ENCODE measurements around the gene BCO2. TPM values are rescaled to one million over a fixed set of nuclear protein-coding genes. Genes with fewer than 3 reads are reported as not detected.

The BCO2 gene
- total and polyA plus RNA-seq, 4 donors = 0.70 to 190 (median 78.8) TPM

- TF ChIP-seq HNF4A (conservative IDR thresholded peaks at IDR 0.05) (no peak), SP1 (IDR thresholded peaks at IDR 0.05) (no peak), REST (IDR thresholded peaks at IDR 0.05) (no peak), TAF1 (conservative IDR thresholded peaks at IDR 0.05) (peak; percentile 29), RAD21 (IDR thresholded peaks at IDR 0.05) (peak; percentile 3 to 6), GABPA (IDR thresholded peaks at IDR 0.05 in 1 of 2, conservative IDR thresholded peaks at IDR 0.05 in 1 of 2) (no peak)
- Histone ChIP-seq H3K4me1 (ENCODE audit: control insufficient read depth in 4 of 4, insufficient read depth in 4 of 4, low read length in 3 of 4) (peaks cover 14 to 40% (median 24%) of the 10 kb centered on the region in 4 donors), H3K27ac (ENCODE audit: low read depth in 1 of 2, low read length in 2 of 2) (peak overlapping the region; percentile 96 to 97), H3K9ac (ENCODE audit: low read depth in 1 of 2, low read length in 2 of 2) (peak overlapping the region; percentile 65 to 97), H3K9me3 (ENCODE audit: control insufficient read depth in 4 of 4, low read length in 3 of 4) (no peaks in the 10 kb centered on the region), H3K4me3 (ENCODE audit: low read depth in 1 of 3, low read length in 3 of 3) (peak overlapping the region; percentile 60 to 82 (median 61)), H3K27me3 (ENCODE audit: control insufficient read depth in 4 of 4, insufficient read depth in 4 of 4, low read length in 3 of 4) (no peaks in the 10 kb centered on the region), H3K36me3 (ENCODE audit: control insufficient read depth in 4 of 4, insufficient read depth in 3 of 4, low read depth in 1 of 4, low read length in 3 of 4) (peaks cover 5 to 30% (median 19%) of the 10 kb centered on the region in 4 donors)
- DNase-seq (ENCODE audit: low spot score) = peak; percentile 34
- WGBS = 10% methylated on average over 16 of the region's 16 CpGs
Observed at GRCh38 chr11:112226831-112227401, 51.6 kb downstream of the BCO2 start.

GRCh38 chr11:112227471-112227870, 52.2 kb downstream of the BCO2 start:
- H3K4me3 ChIP-seq (ENCODE audit: low read depth in 1 of 3, low read length in 3 of 3) = peak overlapping the region; percentile 16 to 82 (median 60)
- H3K9me3 ChIP-seq (ENCODE audit: control insufficient read depth in 4 of 4, low read length in 3 of 4) = no peaks in the 10 kb centered on the region
- H3K9ac ChIP-seq (ENCODE audit: low read depth in 1 of 2, low read length in 2 of 2) = peak overlapping the region in 1 of 2 donors; percentile 65
- no peak for DNase-seq (ENCODE audit: low spot score)
- peaks cover 7 to 36% (median 20%) of the 10 kb centered on the region in 4 donors for H3K36me3 ChIP-seq (ENCODE audit: control insufficient read depth in 4 of 4, insufficient read depth in 3 of 4, low read depth in 1 of 4, low read length in 3 of 4)
- no peaks in the 10 kb centered on the region for H3K27me3 ChIP-seq (ENCODE audit: control insufficient read depth in 4 of 4, insufficient read depth in 4 of 4, low read length in 3 of 4)
- 83% methylated on average over 4 of the region's 4 CpGs for WGBS
- peaks cover 9 to 34% (median 18%) of the 10 kb centered on the region in 4 donors for H3K4me1 ChIP-seq (ENCODE audit: control insufficient read depth in 4 of 4, insufficient read depth in 4 of 4, low read length in 3 of 4)
- H3K27ac ChIP-seq (ENCODE audit: low read depth in 1 of 2, low read length in 2 of 2) = no peak overlapping the region
- TF ChIP-seq REST (IDR thresholded peaks at IDR 0.05) = no peak
- no peak for TF ChIP-seq RAD21 (IDR thresholded peaks at IDR 0.05)
- TF ChIP-seq HNF4G (IDR thresholded peaks at IDR 0.05) = no peak
- no peak for TF ChIP-seq SP1 (IDR thresholded peaks at IDR 0.05)
- TF ChIP-seq YY1 (IDR thresholded peaks at IDR 0.05) = no peak
- TF ChIP-seq NR2F2 (IDR thresholded peaks at IDR 0.05) = no peak
- TF ChIP-seq CTCF (IDR thresholded peaks at IDR 0.05; ENCODE audit: low read depth, low read length, missing input control) = no peak
- no peak for TF ChIP-seq ZBTB33 (IDR thresholded peaks at IDR 0.05)
- no peak for TF ChIP-seq ATF3 (IDR thresholded peaks at IDR 0.05)
- no peak for TF ChIP-seq MAX (IDR thresholded peaks at IDR 0.05)
- TF ChIP-seq FOXA1 (IDR thresholded peaks at IDR 0.05) = no peak
- no peak for TF ChIP-seq GABPA (IDR thresholded peaks at IDR 0.05 in 1 of 2, conservative IDR thresholded peaks at IDR 0.05 in 1 of 2)
- TF ChIP-seq FOXA2 (IDR thresholded peaks at IDR 0.05) = no peak
- TF ChIP-seq TAF1 (conservative IDR thresholded peaks at IDR 0.05) = no peak
- no peak for TF ChIP-seq EGR1 (IDR thresholded peaks at IDR 0.05; ENCODE audit: low read depth in 2 of 2)
